Measurements from ENCODE around the gene OGDH.

Gene OGDH

GRCh38 chr7:44743750-44744149 is 137.3 kb downstream of the OGDH start:
- H3K4me1 ChIP-seq, result peaks cover 11% of the 10 kb centered on the region
- H3K4me3 ChIP-seq (ENCODE audit: low read depth, low read length), result no peak overlapping the region
- no peaks in the 10 kb centered on the region for H3K27me3 ChIP-seq
- TF ChIP-seq CTCF (IDR thresholded peaks at IDR 0.05; ENCODE audit: low read depth, low read length), result no peak
- no peaks in the 10 kb centered on the region for H3K9me3 ChIP-seq
- DNase-seq, result no peak
- no peaks in the 10 kb centered on the region for H3K36me3 ChIP-seq

GRCh38 chr7:44748045-44748947 is 141.9 kb downstream of the OGDH start, which contains the start of gene ZMIZ2:
Gene ZMIZ2, plus strand, starts transcription at chr7:44748847. Its CDS starts 7,403 bp downstream, at chr7:44756250.
- Histone ChIP-seq H3K36me3 (peaks cover 11% of the 10 kb centered on the region), H3K27me3 (no peaks in the 10 kb centered on the region), H3K4me3 (ENCODE audit: low read depth, low read length) (peak within 1 kb of the TSS; percentile 79), H3K4me1 (peaks cover 22% of the 10 kb centered on the region), H3K9me3 (no peaks in the 10 kb centered on the region; the same call in 1 of the 2 replicates)
- peak; percentile 97 for DNase-seq
- no peak for TF ChIP-seq CTCF (IDR thresholded peaks at IDR 0.05; ENCODE audit: low read depth, low read length)

DNA sequence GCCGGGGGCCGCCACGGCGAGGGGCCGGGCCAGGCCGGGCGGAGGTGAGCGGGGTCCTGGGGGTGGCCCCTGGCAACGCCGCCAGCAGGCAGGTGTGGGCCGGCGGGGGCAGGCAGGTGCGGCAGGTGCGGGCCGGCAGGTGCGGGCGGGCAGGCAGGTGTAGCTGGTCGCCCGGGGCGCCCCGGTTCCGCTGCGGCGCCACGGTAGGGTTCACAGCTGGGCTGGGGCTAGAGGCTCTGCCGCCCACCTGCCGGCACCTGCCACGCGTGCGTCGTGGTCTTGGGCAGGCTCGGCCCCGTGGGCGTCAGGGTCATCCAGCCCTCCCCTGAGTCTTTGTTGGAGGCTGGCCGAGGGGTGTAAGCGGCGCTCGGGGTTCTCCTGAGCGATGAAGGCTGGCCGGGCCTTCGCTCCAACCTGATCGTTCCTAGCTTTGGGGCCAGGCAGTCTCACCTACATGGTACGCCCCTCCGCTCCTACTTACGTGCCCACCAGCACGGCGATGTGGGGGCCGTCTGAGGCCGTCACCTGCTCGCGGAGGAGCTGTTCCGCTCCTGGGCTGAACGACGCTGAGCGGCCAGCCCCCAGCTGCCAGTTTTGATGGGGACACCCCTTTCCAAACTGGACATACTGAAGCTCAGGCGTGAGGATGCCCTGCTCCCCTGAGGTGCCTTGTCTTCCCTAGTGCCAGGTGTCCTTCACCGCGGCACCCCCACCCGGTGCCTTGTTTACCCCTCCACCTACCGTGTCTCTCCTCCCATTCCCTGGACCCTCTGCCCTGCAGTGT is 142.7 kb downstream of the OGDH start:
- Histone ChIP-seq H3K4me3 (ENCODE audit: low read depth, low read length) (peak overlapping the region; percentile 79), H3K4me1 (peaks cover 14% of the 10 kb centered on the region), H3K9me3 (no peaks in the 10 kb centered on the region; the same call in 1 of the 2 replicates), H3K36me3 (peaks cover 11% of the 10 kb centered on the region), H3K27me3 (no peaks in the 10 kb centered on the region)
- no peak for DNase-seq
- no peak for TF ChIP-seq CTCF (IDR thresholded peaks at IDR 0.05; ENCODE audit: low read depth, low read length)

DNA sequence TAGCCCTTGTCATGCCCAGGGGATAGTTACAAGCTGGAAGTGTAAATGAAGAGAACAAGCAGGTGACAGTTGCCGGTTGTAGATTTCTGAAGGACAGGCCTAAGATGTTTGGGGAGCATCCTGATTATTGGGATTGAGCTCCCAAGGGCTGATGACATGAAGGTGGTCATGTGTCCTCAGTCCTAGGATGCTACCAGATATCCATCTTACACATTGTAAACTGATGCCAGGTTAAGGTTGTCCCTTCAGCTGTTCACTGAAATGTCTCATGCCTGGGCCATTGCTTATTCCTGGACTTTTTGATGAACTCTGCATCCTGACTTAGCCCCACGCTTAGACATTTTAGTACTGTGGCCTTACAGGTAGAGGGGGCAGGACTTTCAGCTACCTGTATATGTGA is 143.6 kb downstream of the OGDH start:
- H3K4me1 ChIP-seq, result peaks cover 14% of the 10 kb centered on the region
- peaks cover 11% of the 10 kb centered on the region for H3K36me3 ChIP-seq
- TF ChIP-seq CTCF (IDR thresholded peaks at IDR 0.05; ENCODE audit: low read depth, low read length), result no peak
- no peak for DNase-seq
- no peaks in the 10 kb centered on the region for H3K27me3 ChIP-seq
- H3K9me3 ChIP-seq, result no peaks in the 10 kb centered on the region; the same call in 1 of the 2 replicates
- peak overlapping the region; percentile 79 for H3K4me3 ChIP-seq (ENCODE audit: low read depth, low read length)

- TF ChIP-seq CTCF (IDR thresholded peaks at IDR 0.05; ENCODE audit: low read depth, low read length), result no peak
- Histone ChIP-seq H3K4me3 (ENCODE audit: low read depth, low read length) (no peak overlapping the region), H3K4me1 (peaks cover 14% of the 10 kb centered on the region), H3K9me3 (no peaks in the 10 kb centered on the region; the same call in 1 of the 2 replicates), H3K36me3 (peaks cover 11% of the 10 kb centered on the region), H3K27me3 (no peaks in the 10 kb centered on the region)
- no peak for DNase-seq
These were observed 144.0 kb downstream of the OGDH start for GRCh38 chr7:44750424-44750823.

Data from BE2C (cell line).